HK-2 (cell line): ENCODE results near the gene OSBPL3.
"Not testable (repeated sequence)": the region's sequence is repeated elsewhere in the genome, so short reads cannot be mapped to it uniquely, and the experiment has no call there.

Experiments used
- DNase-seq: peaks from one replicate; pipeline ENCODE4 v3.0.0-alpha.2; 2018; ENCODE audit not compliant: unreplicated experiment

The OSBPL3 gene

DNA sequence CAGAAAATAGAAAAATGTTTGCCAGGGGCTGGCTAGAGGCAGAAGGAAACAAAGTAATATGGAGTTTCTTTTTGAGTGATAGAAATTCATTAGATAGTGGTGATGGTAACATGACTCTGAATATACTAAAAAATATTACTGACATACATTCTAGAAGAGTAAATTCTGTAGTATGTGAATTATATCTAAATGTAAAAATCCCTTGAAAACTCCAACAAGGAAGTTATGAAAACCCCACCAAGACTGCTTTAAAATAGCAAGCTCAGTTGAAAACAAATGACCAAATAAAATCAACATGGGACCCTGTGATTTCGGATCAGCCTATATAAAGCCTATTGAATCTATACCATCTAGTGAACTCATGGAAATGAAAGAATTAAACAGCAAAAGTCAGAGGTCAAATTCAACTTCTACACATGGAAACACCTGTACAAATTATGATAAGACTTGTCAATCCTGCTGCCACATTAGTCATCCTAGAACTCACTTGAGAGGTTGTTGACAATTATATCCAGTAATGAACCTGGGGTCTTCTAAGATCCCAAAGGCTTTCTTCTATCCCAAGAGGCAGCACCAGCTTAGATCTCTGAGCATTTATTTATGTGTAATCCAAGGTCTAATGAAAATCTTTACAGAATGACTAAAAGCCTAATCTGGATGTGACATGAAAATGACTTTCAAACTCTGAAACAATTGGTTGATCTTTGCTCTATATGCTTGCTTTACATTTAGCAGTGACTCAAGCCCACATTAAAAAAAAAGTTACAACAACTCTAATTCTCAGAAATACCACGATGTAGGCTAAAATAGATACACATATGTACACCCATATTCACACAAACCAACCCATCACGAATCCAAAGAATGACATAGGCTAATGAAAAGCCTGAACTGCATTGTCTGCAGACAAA is 59.3 kb downstream of the OSBPL3 start:
- no peak for DNase-seq

DNA sequence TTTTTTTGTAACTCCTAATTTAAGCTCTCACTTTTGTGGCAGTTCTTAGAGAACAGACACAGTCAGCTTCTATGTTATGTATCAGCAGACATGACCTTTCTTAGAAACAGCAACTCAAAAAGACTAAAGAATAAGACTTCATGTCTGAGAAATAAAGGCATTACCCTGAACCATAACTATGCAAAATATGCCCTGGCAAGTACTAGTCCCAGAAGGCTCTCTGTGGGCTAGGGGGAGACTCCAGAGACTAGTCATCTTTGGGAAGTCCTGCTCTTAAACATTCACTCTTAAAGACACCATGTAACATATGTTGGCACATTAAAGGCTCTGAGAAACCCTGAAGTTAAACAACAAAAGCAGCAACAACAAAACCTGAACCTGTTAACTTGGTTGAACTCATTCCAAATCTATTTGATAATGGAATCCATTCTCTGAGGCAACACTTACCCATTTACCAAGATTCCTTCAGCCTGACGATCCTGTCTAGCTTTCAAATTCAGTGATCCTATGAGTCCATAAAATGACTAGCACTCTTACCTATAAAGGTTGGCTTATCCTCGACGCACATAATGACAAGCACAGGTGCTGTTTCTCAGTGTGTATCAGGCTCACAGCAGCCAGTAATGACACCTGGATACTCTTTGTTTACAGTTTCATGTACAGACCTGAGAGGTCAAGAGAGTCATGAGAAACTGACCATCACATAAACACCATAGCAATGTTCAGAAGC is 62.3 kb downstream of the OSBPL3 start:
- DNase-seq, result no peak

DNA sequence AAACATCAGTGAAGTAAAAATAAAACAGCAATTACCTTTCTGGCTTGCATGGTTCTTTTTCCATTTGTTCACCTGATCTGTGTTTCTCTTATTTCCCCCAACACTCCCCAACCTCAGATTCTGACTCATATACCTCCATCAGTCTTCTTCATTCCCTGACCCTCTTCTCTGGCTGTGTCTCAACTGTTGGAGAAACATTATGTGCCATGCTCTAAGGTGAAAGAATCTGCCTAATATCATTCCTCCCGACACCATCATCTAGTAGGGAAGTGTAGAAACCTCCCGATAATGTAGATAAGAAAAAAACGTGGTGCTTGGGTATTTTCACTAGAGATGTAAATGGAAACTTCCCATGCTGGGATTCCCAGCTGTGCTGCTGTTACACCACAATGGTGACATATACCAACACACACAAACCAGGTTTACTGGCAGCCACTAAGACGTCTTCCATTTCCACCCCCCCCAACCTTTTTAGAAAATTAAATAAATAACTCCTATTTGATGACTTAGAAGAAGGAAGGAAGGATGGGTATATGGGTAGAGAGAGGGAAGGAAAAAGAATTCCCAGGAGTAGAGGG is 63.4 kb downstream of the OSBPL3 start:
- DNase-seq, result no peak

DNA sequence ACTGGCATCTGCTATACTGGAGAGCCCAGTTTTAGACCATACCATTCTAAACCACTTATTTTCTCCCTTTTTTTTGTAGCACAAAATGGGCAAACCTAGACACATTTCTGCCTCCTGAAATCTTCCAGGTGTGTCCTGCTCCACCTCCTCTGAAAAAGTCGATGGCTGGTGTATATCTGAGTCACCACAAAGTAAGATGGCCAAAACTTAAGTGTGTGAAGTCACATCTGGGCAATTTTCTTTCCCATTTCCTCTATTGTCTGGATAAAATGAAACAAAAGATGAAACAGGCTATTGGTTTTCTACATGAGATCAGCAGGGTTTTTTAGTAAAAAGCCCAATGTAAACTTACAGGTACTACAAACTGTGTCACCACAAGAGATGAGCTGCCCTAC is 65.5 kb downstream of the OSBPL3 start:
- no peak for DNase-seq

DNA sequence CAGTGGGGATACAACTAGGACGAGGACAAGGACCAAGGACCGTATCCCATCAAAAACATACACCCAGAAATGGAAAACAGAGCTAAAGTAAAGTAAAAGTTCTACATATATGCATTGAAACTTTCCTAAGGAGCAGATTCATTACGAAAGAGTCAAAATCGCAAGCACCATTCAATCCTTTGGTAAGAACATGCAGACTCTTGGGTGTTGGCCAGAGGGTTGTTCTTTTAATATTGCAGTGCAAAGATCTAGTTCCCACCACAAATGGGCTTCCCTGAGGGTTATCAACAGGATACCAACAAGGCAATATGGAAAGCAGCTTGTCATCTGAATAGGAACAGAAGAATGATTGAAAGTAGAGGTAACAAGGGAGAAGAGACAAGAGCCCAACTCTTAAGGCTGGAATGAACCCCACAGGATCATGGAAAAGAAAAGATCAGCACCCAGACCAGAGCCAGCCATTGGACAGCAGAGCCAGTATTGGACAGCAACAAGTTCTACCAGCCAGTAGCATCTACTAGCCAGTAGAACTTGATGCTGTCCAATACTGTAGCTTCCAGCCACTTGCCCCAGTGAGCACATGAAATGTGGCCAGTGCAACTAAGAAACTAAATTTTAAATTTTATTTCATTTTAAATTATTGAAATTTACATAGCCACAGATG is 66.0 kb downstream of the OSBPL3 start:
- no peak for DNase-seq

DNA sequence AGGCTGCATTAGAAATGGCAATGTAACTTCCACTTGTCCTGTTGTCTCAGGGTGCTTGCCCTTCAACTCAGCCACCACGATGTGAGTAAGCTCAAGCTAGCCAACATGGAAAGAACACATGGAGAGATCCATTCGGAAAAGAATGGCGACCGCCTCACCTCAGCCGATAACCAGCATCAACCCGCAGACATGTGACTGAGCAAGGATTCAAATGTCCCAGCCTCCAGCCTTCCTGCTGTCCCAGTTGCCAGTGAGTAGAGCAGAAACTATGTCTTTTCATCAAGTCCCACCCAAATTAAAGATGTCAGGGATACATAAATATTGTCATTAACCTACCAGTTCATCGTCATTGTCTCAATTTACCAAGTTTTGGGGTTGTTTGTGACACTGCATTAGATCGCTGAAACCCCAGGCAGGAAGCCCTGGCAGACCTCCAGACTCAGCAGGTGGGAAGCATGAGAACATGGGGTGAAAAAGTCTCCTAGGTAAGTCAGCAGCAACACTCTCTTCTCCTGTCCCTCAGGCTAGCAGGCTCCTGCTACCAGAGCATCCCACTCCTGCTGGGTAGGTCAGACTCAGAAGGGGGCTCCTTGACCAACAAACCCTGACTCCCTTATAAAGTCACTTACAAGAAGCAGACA is 67.0 kb downstream of the OSBPL3 start:
- DNase-seq, result no peak

DNA sequence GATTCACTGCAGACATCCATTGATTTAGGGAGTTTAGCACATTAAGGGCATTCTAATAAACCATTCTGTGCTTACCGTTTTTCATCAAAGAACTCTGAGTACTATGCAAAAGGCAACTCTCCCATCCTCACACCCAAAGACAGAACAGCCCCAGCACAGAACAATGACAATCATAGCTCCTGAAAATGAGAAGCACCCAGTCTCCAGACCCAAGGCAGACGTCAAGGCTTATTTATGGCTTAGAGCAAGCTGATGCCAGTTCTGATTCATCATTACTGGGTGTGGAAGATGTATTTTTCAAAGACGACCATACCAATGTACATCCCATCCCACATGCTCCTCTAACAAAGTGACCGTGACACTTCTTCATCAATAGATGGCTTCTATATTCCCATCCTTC is 67.6 kb downstream of the OSBPL3 start:
- no peak for DNase-seq

DNA sequence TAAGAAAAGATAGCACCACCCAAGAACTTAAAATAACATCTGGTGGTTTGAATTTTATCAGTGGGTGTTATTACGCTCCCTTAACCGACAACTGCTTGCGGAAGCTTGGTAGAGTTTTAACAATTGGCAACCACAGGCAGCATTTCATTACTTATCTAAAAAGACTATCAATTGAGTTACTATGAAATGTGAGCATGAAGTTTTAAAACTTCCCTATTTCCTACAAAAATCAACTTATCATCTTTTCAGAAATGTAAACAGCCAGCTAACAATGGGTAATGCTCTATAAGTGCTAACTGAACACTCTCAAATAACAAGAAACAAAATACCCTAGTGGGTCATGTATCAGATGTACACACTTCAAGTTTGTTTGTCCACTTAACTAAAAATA is 68.8 kb downstream of the OSBPL3 start:
- DNase-seq, result no peak

DNA sequence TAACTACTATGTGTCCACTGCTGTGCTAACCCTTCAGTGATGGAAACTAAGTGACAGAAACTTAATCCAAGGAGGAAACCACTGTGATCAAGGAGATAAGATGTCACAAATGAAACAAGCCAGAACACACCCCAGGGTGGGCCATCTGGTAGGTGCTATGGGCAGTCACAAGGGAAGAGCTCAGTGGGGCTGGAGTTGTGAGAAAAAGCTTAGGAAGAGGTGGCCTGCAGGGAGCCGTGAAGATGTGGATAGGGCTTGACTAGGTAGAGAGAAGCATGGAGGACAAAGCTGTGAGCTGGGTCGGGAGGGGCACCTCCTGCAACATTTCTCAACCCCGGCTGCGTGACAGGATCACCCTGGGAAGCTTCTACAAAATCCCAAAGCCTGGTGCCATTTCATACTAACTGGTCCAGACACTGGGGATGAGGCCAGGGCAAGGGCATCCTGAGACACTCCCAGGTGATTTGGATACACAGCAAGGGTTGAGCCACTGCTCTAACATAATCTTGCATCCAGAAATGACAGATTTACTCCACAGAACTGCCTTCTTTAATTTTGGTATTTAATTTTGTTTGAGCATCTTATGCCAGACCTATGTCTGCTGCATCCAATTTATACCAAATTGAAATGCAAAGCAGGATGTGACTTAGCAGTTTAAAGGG is 69.3 kb downstream of the OSBPL3 start:
- no peak for DNase-seq

DNA sequence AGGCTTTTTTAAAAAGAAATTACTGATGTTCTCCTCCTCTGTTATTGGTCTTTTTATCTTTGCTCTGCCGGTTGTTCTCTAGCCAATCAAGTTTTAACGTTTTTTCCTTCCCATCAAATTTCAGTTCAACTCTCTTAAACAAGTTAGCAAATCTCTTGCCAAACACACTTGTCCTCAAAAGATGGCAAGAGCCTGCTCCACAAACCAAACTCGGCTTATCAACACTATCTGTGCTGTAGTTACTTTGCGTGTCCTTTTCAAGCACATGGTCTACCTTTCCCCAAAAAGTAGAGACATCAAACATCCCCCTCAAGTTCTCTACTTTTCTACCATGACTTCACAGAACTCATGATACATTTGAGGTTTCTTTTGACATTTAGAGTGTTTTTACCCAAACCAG is 71.3 kb downstream of the OSBPL3 start:
- DNase-seq, result no peak

DNA sequence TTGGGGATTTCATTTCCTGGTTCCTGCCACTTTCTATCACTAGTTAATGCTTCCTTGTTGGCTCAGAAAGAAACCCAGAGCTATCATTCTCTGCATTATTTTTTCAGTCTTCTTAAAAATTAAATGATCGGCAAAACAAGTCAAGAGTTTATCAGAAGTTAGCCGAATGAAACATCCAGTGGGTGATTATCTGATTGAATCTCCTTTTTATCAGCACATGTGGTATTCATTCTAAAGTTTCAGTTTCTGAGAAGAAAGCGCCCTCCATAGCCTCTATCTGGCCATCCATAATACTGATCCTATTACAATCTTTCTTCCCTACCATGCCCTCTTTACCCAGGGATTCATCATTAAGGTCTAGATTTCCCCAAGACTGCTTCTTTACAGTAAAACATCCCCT is 71.8 kb downstream of the OSBPL3 start:
- DNase-seq, result no peak

DNA sequence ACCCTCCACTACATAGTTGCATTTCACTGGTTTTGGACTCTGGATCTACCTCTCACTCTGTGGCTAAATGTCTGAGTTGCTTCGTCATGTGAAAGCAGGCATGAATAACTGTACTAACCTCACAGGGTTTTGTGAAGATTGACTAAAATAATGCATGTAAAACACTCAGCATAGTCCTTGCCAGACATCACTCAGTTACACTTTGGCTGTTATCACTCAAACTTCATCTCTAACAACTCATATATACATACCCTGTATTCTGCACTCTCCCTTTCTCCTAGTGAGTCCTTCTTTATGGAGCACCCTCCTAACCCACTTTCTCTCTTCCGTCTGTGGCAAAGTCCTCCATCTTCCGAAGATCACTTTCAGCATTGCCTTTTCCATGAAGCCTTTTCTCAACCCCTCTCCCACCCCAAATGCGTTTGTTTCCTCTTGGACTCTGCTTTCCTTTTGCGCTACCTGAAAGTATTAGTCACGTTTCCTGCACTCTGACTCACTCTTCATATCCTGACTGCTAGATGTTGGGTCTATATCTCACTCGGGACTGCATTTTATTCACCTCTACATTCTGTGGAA is 72.6 kb downstream of the OSBPL3 start:
- DNase-seq, result peak; percentile 32

DNA sequence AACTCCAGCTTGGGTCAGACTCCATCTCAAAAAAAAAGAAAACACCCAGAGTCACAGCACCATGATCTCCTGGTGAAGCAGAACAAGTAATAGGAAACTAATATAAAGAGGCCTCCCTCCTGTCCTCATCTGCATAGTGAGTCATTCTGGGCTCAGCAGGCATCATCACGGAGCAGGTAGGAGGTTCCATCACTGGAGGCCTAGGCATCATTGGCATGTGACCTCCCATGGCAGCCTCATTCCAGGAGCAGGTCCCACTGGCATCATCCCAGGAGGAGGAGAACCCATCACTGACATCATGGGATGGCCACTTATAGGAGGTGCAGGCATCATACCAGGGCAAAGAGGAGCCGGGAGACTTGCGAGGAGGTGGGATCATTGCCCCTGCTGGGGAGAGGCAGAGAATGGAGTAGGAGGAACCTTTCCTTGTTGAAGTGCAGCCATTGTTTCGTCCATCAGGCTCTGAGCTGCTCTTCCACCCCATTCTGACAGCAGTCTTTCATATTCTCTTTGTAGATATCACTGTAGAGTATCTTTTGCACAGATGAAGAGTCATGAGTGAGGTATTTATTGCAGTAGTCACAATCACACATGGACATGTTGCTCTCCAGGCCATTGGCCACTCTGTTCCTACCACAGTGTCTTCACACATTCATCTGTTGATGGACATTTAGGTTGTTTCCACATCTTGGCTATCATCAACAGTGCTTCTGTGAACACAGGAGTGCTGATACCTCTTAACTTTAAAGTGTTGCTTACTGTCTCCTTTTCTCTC is 73.8 kb downstream of the OSBPL3 start:
- peak; percentile 24 for DNase-seq

DNA sequence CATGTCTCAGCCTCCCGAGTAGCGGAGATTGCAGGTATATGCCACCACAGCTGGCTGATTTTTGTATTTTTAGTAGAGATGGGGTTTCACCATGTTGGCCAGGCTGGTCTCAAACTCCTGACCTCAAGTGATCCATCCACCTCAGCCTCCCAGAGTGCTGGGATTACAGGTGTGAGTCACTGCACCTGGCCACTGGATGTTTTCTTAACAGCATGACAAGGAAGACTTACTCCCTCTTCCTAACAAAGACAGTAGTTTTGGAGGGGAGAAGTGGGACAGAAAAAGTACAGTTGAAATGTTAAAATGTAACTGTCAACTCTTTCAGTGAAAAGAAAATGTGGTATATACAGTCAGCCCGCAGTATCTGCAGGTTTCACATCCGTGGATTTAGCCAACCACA is 76.0 kb downstream of the OSBPL3 start:
- DNase-seq, result not testable (repeated sequence)

DNA sequence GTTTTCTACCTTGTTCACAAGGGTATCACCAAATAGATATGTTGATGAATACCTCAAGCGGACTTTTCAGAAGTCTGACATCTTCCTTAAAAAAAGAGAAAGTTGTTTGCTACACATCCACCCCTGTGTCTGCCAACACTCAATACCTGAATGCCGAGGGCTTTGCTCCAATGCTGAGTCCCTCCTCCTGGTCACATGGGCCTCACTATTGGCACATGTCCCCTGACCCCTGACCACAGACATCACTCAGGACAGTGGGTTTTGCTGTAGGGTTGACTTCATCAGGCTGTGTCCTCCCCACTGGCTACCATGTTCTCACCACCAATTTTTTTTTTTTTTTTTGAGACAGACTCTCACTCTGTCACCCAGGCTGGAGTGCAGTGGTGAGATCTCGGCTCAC is 76.4 kb downstream of the OSBPL3 start:
- no peak for DNase-seq

DNA sequence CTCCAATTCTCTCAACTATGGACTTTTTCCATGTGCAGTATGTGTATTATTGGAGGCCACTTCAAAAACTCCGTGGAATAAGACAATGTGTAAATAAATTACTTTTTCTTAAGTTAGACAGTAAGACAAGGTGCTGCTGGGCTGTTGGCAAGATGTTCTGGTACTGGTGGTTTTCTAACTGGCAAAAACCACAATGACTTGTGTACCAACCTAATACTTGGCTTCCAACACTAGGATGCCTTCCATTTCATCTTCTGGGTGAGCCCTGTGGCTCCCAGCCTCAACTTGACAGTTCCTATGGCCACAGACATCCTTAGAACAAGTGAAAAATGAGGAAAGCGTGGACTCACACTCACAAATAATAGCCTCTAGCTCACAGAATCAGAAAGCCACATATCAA is 77.0 kb downstream of the OSBPL3 start:
- no peak for DNase-seq

DNA sequence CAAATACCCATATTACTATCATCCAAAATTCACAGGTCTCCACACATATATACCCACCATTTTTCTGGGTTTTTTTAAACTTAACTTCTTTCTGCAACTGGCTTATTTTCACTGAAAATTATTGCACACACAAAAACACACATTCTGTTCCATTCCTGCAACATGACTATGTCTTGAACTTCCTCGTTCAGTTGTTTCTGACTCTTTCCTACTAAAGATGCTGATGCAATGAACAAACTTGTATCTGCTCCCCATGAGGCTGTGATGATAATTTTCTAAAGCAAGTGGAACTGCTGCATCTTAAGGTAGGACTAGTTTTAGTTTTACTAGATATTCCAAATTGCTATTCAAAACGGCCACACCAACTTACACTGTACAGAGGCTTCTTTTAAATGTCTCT is 77.7 kb downstream of the OSBPL3 start:
- DNase-seq, result no peak

DNA sequence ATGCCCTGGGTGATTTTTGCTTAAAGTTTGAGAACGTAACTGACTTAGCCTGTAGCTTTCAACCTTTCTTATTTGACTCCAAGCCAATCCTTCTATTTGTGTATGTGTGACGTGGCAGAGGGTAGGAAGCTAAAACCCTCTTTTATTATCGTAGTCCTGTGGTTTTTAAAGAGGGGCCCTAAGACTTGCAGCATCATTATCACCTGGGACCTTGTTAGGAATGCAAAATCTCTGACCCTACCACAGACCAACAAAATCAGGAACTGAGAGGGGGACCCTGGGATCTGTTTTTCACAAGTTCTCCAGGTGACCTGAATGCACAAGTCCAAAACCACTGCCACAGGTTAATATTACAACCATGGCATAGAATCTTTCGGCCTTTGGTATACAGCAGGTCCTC is 80.1 kb downstream of the OSBPL3 start:
- no peak for DNase-seq

DNA sequence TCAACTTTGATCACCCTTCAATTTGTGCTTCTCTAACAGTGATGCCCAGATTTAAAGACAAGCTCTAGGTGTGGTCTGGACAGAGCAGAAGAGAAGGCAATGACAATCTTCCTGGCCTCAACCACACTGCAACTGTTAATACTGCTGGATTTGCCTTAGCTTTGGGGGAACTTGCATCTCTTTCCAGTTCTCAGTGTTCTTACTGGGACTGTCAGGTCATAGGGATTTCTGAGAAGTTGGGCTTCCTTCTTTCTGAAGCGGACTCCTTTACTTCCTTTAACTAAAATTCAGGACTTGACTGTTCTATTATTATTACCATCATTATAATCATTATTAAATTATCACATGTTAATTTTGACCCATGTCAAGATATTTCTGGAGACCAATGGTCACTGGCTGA is 80.8 kb downstream of the OSBPL3 start:
- no peak for DNase-seq

DNA sequence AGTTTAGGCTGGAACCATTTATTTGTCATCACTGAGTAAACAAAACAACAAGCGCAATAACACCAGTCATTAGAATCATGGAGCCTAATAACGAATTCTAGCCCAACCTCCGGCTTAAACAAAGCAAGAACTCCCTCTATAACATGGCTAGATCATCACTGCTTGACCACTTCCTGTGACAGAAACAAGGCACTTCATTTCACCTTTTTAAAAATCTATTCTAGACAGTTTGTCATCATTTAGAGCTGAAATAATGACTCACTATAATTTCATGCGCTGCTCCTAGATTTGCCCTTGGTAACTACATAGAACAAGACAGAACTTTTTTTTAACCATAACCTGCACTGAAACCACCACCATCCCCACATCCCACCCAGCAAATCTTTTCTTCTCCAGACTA is 81.3 kb downstream of the OSBPL3 start:
- DNase-seq, result no peak
